GM19324 (cell line): ENCODE results near the gene FDX2.

ENCODE experiments used
- ATAC-seq: cut with Tn5 transposase; IDR thresholded peaks from one replicate; pipeline ENCODE4 v1.9.1; 2021; ENCODE audit warnings: mild to moderate bottlenecking, moderate library complexity; ENCODE audit not compliant: unreplicated experiment, low FRiP score

The FDX2 gene

GRCh38 chr19:10333758-10334587 is 18.2 kb upstream of the FDX2 start:
- no peak for ATAC-seq

GRCh38 chr19:10332965-10333757 is 17.3 kb upstream of the FDX2 start, which contains the start of gene RAVER1:
Gene RAVER1 (minus strand): TSS chr19:10333529. CDS start chr19:10333507, 22 bp downstream.
- ATAC-seq: peak; percentile 89

- ATAC-seq: no peak
These were observed 16.5 kb upstream of the FDX2 start for GRCh38 chr19:10332158-10332964.

GRCh38 chr19:10329555-10329954 is 13.7 kb upstream of the FDX2 start:
- ATAC-seq: no peak

GRCh38 chr19:10328558-10329429 is 13.0 kb upstream of the FDX2 start:
- ATAC-seq: no peak

- ATAC-seq: no peak
These were observed 12.0 kb upstream of the FDX2 start for GRCh38 chr19:10327793-10328192.

- no peak for ATAC-seq
These were observed 9.9 kb upstream of the FDX2 start for GRCh38 chr19:10325732-10326131.

- no peak for ATAC-seq
These were observed 6.3 kb upstream of the FDX2 start for GRCh38 chr19:10321874-10322835.

- no peak for ATAC-seq
These were observed 5.6 kb upstream of the FDX2 start for GRCh38 chr19:10321417-10321797.

- ATAC-seq: no peak
These were observed 5.0 kb upstream of the FDX2 start for GRCh38 chr19:10320602-10321416.

- no peak for ATAC-seq
These were observed 3.2 kb upstream of the FDX2 start for GRCh38 chr19:10318807-10319682.

GRCh38 chr19:10317857-10318462 is 2.1 kb upstream of the FDX2 start:
- no peak for ATAC-seq

GRCh38 chr19:10317045-10317856 is 1.4 kb upstream of the FDX2 start:
- ATAC-seq: no peak

GRCh38 chr19:10316229-10317044 is 622 bp upstream of the FDX2 start:
- ATAC-seq: no peak

GRCh38 chr19:10309423-10309822 is 6.4 kb downstream of the FDX2 start, which contains the start of gene ZGLP1:
Gene ZGLP1 (minus strand): TSS chr19:10309815.
- no peak for ATAC-seq
